Mononuclear cell (primary cell): ENCODE measurements around the gene TANK. TPM values are rescaled to one million over a fixed set of nuclear protein-coding genes. Genes with fewer than 3 reads are reported as not detected.

Experiments used
- H3K27me3 ChIP-seq: 2 replicates; pipeline ENCODE4 v1.6.0; 2011; ENCODE audit warnings: low read length, control low read depth; ENCODE audit not compliant: insufficient read depth
- H3K4me1 ChIP-seq: 2 replicates; pipeline ENCODE4 v1.5.1; 2011; ENCODE audit warnings: mild to moderate bottlenecking, low read length, control low read depth; ENCODE audit not compliant: insufficient read depth
- H3K4me3 ChIP-seq: 2 replicates; pipeline ENCODE4 v1.5.1; 2011; ENCODE audit warnings: mild to moderate bottlenecking, low read length, moderate library complexity
- H3K9me3 ChIP-seq: 2 replicates; pipeline ENCODE4 v1.5.1; 2011; ENCODE audit warnings: low read depth, mild to moderate bottlenecking, control low read depth, low read length
- total RNA-seq: library from RNA; depleted of rRNA; stranded (reverse); fragments of >200 nt; gene quantifications from one replicate; pipeline ENCODE4 v1.2.3, GENCODE V29; 2012

TANK gene
- total RNA-seq, 1 donor: 275 TPM

DNA sequence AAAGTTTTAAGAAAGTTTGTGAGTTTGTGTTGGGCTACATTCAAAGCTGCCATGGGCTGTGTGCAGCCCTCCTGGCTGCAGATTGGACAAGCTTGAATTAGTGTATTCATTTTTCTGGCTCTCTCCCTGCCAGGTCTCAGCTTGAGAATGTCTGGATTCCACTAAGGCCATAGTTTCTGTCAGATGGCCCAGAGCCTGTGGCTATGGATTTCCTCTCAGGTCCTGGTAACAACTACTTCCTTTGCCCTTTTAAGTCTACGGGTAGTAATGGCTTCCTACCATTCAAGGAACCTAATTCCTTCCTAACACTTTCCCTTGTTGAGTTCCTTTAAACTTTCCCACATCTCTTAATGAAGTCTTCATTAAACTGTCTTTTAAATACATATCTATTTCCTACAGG is 123.7 kb downstream of the TANK start:
- no peaks in the 10 kb centered on the region for H3K27me3 ChIP-seq
- no peaks in the 10 kb centered on the region for H3K9me3 ChIP-seq
- H3K4me1 ChIP-seq: no peaks in the 10 kb centered on the region

More for the DNA sequence above, 123.7 kb downstream of the TANK start:
- H3K4me3 ChIP-seq: no peak overlapping the region

Other genes starting within 250 kb of the TANK start
- gene PSMD14, start 148.0 kb downstream of the TANK start, total RNA-seq: 34.2 TPM